K562 (cell line): ENCODE data around the gene LRRC38. TPM values are rescaled to one million over a fixed set of nuclear protein-coding genes. Genes with fewer than 3 reads are reported as not detected.
A peak's percentile ranks its signal among the peaks of the same experiment; 100 is the strongest.

Experiments used
- FOSL1 ChIP-seq: fragments of 200-800 bp; sonication (Bioruptor generic); conservative IDR thresholded peaks from 2 replicates; pipeline ENCODE4 v1.6.1; 2016; ENCODE audit warnings: missing genetic modification characterization, missing compliant biosample characterization
- HLTF ChIP-seq: fragments of 450-650 bp; IDR thresholded peaks from 2 replicates; pipeline ENCODE4 v1.6.1; 2016
- RAD21 ChIP-seq, 2 experiments: fragments of 250-450 bp in 1 of 2; fragments of 450-650 bp in 1 of 2; sonication (Bioruptor Pico) in 1 of 2; formaldehyde crosslinking in 1 of 2; IDR thresholded peaks in 1 of 2; conservative IDR thresholded peaks in 1 of 2; 2 replicates each; pipeline versions ENCODE4 v1.4.0 to v1.8.0; 2020 to 2022; ENCODE audit warnings: mild to moderate bottlenecking in 2 of 2, moderate library complexity in 1 of 2
- SFPQ ChIP-seq: fragments of 200-400 bp; formaldehyde crosslinking; IDR thresholded peaks from 2 replicates; pipeline ENCODE4 v1.6.1; 2017; ENCODE audit warnings: mild to moderate bottlenecking, low read depth, low read length, moderate library complexity
- ZNF311 ChIP-seq: fragments of 250-450 bp; sonication (Bioruptor Pico); IDR thresholded peaks from 2 replicates; pipeline ENCODE4 v1.4.0; 2020; ENCODE audit warnings: mild to moderate bottlenecking, moderate library complexity
- ZNF699 ChIP-seq: fragments of 250-450 bp; sonication (Bioruptor Pico); IDR thresholded peaks from 2 replicates; pipeline ENCODE4 v1.8.0; 2021; ENCODE audit warnings: mild to moderate bottlenecking, moderate library complexity; ENCODE audit not compliant: insufficient replicate concordance
- polyA plus RNA-seq, 8 experiments: library from polyadenylated mRNA; depleted of rRNA in 4 of 8; stranded (reverse) in 5 of 8; unstranded in 3 of 8; fragments of >200 nt; fragmentation: Nextera tagmentation in 2 of 8; fragmentation: Illumina TruSeq in 1 of 8; extraction: Ambion mirVana in 2 of 8; extraction: Trizol in 1 of 8; gene quantifications; 2 replicates each; pipeline versions ENCODE4 v1.2.1 to v1.2.3, GENCODE V29; 2011 to 2014; ENCODE audit warnings: inconsistent platforms in 1 of 8, missing spikeins in 1 of 8
- total RNA-seq, 7 experiments: library from RNA; depleted of rRNA in 6 of 7; stranded (reverse); fragments of >200 nt in 6 of 7; fragmentation: Illumina TruSeq in 2 of 7; extraction: Trizol in 2 of 7; gene quantifications; 2 replicates each; pipeline versions ENCODE4 v1.2.1 to v1.2.3, GENCODE V29; 2011 to 2021; ENCODE audit warnings: low replicate concordance in 1 of 7
- TF ChIP-seq, protein P1 (sequence below), 2 experiments: fragments of 450-650 bp; formaldehyde crosslinking in 1 of 2; IDR thresholded peaks; 2 replicates each; pipeline versions ENCODE4 v1.4.0 to v1.6.1; 2014 to 2020; ENCODE audit warnings: mild to moderate bottlenecking in 2 of 2, borderline replicate concordance in 1 of 2, low read depth in 1 of 2
- TF ChIP-seq, protein P2 (sequence below): fragments of 150-350 bp; IDR thresholded peaks from 2 replicates; pipeline ENCODE4 v1.6.1; 2014; ENCODE audit warnings: low read depth, mild to moderate bottlenecking, low read length, borderline replicate concordance
- TF ChIP-seq, protein P3 (sequence below): fragments of 450-650 bp; IDR thresholded peaks from 2 replicates; pipeline ENCODE4 v1.6.1; 2018; ENCODE audit warnings: mild to moderate bottlenecking, low read depth; ENCODE audit not compliant: partially characterized antibody

The LRRC38 gene
- total and polyA plus RNA-seq, 9 of the 15 experiments (the other 6 are each of a cell fraction or from before 2014, with no cell fraction given): not detected

- TF ChIP-seq SFPQ (no peak), ZNF699 (CRISPR knock-in tag) (no peak), ZNF311 (no peak), RAD21 (CRISPR knock-in tag; conservative IDR thresholded peaks at IDR 0.05 in 1 of 2, IDR thresholded peaks at IDR 0.05 in 1 of 2) (peak in 1 of 2 experiments; percentile 48; a peak in 2 of 4 replicates), HLTF (no peak), FOSL1 (tag) (no peak)
- TF ChIP-seq, protein P1, sequence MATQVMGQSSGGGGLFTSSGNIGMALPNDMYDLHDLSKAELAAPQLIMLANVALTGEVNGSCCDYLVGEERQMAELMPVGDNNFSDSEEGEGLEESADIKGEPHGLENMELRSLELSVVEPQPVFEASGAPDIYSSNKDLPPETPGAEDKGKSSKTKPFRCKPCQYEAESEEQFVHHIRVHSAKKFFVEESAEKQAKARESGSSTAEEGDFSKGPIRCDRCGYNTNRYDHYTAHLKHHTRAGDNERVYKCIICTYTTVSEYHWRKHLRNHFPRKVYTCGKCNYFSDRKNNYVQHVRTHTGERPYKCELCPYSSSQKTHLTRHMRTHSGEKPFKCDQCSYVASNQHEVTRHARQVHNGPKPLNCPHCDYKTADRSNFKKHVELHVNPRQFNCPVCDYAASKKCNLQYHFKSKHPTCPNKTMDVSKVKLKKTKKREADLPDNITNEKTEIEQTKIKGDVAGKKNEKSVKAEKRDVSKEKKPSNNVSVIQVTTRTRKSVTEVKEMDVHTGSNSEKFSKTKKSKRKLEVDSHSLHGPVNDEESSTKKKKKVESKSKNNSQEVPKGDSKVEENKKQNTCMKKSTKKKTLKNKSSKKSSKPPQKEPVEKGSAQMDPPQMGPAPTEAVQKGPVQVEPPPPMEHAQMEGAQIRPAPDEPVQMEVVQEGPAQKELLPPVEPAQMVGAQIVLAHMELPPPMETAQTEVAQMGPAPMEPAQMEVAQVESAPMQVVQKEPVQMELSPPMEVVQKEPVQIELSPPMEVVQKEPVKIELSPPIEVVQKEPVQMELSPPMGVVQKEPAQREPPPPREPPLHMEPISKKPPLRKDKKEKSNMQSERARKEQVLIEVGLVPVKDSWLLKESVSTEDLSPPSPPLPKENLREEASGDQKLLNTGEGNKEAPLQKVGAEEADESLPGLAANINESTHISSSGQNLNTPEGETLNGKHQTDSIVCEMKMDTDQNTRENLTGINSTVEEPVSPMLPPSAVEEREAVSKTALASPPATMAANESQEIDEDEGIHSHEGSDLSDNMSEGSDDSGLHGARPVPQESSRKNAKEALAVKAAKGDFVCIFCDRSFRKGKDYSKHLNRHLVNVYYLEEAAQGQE (IDR thresholded peaks at IDR 0.05; ENCODE audit: borderline replicate concordance): peak; percentile 7; the same call in 1 of the 2 replicates
- TF ChIP-seq, protein P1 (CRISPR knock-in tag; IDR thresholded peaks at IDR 0.05; ENCODE audit: low read depth): no peak
- TF ChIP-seq, protein P2, sequence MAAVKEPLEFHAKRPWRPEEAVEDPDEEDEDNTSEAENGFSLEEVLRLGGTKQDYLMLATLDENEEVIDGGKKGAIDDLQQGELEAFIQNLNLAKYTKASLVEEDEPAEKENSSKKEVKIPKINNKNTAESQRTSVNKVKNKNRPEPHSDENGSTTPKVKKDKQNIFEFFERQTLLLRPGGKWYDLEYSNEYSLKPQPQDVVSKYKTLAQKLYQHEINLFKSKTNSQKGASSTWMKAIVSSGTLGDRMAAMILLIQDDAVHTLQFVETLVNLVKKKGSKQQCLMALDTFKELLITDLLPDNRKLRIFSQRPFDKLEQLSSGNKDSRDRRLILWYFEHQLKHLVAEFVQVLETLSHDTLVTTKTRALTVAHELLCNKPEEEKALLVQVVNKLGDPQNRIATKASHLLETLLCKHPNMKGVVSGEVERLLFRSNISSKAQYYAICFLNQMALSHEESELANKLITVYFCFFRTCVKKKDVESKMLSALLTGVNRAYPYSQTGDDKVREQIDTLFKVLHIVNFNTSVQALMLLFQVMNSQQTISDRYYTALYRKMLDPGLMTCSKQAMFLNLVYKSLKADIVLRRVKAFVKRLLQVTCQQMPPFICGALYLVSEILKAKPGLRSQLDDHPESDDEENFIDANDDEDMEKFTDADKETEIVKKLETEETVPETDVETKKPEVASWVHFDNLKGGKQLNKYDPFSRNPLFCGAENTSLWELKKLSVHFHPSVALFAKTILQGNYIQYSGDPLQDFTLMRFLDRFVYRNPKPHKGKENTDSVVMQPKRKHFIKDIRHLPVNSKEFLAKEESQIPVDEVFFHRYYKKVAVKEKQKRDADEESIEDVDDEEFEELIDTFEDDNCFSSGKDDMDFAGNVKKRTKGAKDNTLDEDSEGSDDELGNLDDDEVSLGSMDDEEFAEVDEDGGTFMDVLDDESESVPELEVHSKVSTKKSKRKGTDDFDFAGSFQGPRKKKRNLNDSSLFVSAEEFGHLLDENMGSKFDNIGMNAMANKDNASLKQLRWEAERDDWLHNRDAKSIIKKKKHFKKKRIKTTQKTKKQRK: no peak
- TF ChIP-seq, protein P3, sequence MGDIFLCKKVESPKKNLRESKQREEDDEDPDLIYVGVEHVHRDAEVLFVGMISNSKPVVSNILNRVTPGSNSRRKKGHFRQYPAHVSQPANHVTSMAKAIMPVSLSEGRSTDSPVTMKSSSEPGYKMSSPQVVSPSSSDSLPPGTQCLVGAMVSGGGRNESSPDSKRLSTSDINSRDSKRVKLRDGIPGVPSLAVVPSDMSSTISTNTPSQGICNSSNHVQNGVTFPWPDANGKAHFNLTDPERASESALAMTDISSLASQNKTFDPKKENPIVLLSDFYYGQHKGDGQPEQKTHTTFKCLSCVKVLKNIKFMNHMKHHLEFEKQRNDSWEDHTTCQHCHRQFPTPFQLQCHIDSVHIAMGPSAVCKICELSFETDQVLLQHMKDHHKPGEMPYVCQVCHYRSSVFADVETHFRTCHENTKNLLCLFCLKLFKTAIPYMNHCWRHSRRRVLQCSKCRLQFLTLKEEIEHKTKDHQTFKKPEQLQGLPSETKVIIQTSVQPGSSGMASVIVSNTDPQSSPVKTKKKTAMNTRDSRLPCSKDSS: no peak
Observed at GRCh38 chr1:13543451-13544220, 29.8 kb upstream of the LRRC38 start (continued).
